ENCODE measurements around the gene CIITA. TPM values are rescaled to one million over a fixed set of nuclear protein-coding genes. Genes with fewer than 3 reads are reported as not detected.

The CIITA gene
- total RNA-seq, 1 experiment from 2014 or later: 0.12 TPM

DNA sequence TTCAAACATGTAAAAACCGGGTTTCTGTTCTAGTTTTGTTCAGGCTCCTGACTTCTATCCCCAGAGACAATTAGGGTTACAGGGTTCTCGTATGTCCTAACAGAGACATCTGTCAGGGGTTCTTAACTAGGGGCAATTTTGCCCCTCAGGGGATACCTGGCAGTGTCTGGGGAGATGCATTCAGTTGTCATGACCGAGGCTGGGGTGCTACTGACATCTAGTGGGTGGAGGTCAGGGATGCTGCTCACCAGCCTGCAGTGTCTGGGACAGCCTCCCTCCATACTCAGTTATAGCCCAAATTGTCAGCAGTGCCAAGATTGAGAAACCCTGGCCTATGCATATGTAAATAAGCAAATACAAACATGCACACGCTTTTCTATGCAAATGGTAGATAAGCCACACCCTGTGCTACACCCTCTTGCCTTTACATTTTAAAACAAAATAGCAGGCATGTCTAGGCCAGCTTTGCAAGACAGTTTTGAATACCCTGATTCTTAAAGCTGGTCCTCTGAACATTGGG lies 104.8 kb downstream of the CIITA start:
- no peak for DNase-seq (ENCODE audit: low read depth)

DNA sequence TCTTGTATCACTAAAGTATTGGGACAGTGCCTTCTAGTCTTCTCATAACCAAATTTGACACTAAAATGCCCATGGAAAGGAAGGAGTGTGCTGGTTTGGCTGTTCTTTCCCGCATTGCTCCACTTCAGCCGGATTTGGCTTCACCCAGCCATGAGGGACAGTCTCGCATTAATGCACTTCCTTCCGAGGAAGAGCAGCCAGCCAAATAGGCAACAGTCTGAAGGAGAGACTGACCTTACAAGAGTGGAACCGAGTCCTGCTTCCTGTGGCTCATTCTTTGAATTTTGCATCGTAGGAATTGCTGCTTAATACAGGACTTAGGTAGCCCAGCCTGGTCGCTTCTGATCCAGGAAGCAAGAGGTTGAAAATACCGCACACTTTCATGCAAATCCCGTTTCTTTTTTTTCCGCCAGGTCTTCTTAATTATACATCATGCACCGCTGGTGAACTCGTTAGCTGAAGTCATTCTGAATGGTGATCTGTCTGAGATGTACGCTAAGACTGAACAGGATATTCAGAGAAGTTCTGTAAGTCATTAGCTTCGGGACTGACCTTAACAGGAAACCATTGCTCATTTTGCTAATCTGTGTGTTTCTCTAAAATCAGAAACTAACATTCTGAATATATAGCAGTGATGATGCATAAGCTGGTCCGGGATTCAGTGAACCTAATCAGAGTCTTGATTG lies 105.6 kb downstream of the CIITA start:
- DNase-seq (ENCODE audit: low read depth): no peak

DNA sequence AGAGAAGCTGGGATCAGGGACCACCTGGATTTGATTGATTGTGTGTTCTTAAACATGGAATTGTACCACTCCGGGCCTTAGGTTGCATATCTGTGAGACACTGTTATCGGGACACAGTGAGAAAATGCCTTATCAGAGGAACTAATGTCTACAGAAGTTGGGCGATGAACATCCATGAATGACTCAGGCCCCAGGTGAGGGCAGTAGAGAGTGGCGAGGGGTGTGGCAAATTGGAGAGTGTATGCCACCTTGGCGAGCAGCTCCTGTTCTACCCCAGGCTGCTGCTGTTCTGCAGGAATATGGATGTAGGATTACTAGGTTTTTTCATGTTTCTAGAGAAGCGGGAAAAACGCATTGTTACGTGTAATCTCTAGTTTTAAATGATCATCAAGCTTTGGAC lies 106.2 kb downstream of the CIITA start:
- DNase-seq (ENCODE audit: low read depth): no peak

DNA sequence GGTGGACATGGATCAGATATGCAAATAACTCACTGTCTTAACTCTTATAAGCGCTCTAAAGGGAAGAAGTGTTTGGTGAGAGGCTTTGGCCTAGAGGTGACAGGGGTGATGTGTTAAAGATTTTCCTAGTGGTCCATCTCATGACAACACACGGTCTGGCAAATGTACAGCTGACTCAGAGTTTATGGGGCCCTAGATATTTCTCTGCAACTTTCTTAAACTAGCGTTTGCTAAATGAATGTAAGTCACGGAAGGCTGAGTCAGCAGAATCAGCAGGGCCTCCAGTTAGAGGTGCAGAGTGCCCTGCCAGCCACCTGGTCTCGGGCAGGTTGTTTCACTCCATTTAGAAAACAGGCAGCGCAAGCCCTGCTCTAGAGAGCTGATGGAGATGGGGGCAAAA lies 107.5 kb downstream of the CIITA start:
- peak; percentile 88 for DNase-seq (ENCODE audit: low read depth)

Other genes with a start within 250 kb of the CIITA start
- gene TEKT5, start 182.3 kb upstream of the CIITA start, total RNA-seq (2014; rRNA removed; shearing (Covaris generic)): not detected in 2 replicates
- 31.8 and 35.1 TPM in 2 replicates for gene NUBP1, start 133.4 kb upstream of the CIITA start, total RNA-seq (2014; rRNA removed; shearing (Covaris generic))
- gene TVP23A, start 58.4 kb upstream of the CIITA start, total RNA-seq (2014; rRNA removed; shearing (Covaris generic)): not detected in 2 replicates
- gene DEXI, start 65.3 kb downstream of the CIITA start, total RNA-seq (2014; rRNA removed; shearing (Covaris generic)): 39.4 and 44.8 TPM in 2 replicates
- gene CLEC16A, start 67.4 kb downstream of the CIITA start, total RNA-seq (2014; rRNA removed; shearing (Covaris generic)): 8.7 and 8.8 TPM in 2 replicates